GM12878 (cell line): ENCODE results near the gene ZFAND2A. TPM values are rescaled to one million over a fixed set of nuclear protein-coding genes. Genes with fewer than 3 reads are reported as not detected.

Source experiments
- ATF2 ChIP-seq: IDR thresholded peaks from 2 replicates; pipeline ENCODE4 v1.6.1; 2012; ENCODE audit warnings: low read length, inconsistent platforms
- CBFB ChIP-seq: IDR thresholded peaks from 2 replicates; pipeline ENCODE4 v1.6.1; 2016; ENCODE audit warnings: antibody characterized with exemption, low read depth
- ETV6 ChIP-seq, 2 experiments: fragments of 450-650 bp in 1 of 2; IDR thresholded peaks in 1 of 2; conservative IDR thresholded peaks in 1 of 2; 2 replicates each; pipeline ENCODE4 v1.6.1; 2014; ENCODE audit warnings: antibody characterized with exemption in 1 of 2, borderline replicate concordance in 1 of 2, low read depth in 1 of 2, mild to moderate bottlenecking in 1 of 2, moderate library complexity in 1 of 2
- KDM1A ChIP-seq: fragments of 200-600 bp; sonication (generic); IDR thresholded peaks from 2 replicates; pipeline ENCODE4 v1.6.1; 2016; ENCODE audit warnings: borderline replicate concordance
- MEF2A ChIP-seq: IDR thresholded peaks from 2 replicates; pipeline ENCODE4 v1.6.1; 2011; ENCODE audit warnings: low read depth, mild to moderate bottlenecking, low read length, moderate library complexity; ENCODE audit not compliant: insufficient read depth
- MTA3 ChIP-seq: IDR thresholded peaks from 2 replicates; pipeline ENCODE4 v1.6.1; 2012; ENCODE audit warnings: low read length, inconsistent platforms, borderline replicate concordance
- MYC ChIP-seq: IDR thresholded peaks from 2 replicates; pipeline ENCODE4 v1.6.1; 2011; ENCODE audit warnings: mild to moderate bottlenecking, low read length, moderate library complexity, inconsistent platforms; ENCODE audit not compliant: insufficient read depth, insufficient replicate concordance, insufficient read length, severe bottlenecking
- PAX8 ChIP-seq: fragments of 450-650 bp; IDR thresholded peaks from 2 replicates; pipeline ENCODE4 v1.6.1; 2017; ENCODE audit warnings: mild to moderate bottlenecking, moderate library complexity
- PRDM15 ChIP-seq: fragments of 450-650 bp; formaldehyde crosslinking; IDR thresholded peaks from 2 replicates; pipeline ENCODE4 v1.4.0; 2020; ENCODE audit warnings: mild to moderate bottlenecking, moderate library complexity
- RAD51 ChIP-seq: fragments of 450-650 bp; IDR thresholded peaks from 2 replicates; pipeline ENCODE4 v1.6.1; 2016; ENCODE audit warnings: moderate library complexity, mild to moderate bottlenecking, inconsistent platforms
- SPI1 ChIP-seq: IDR thresholded peaks from 2 replicates; pipeline ENCODE4 v1.6.1; 2011; ENCODE audit warnings: low read depth, mild to moderate bottlenecking, low read length, moderate library complexity, borderline replicate concordance; ENCODE audit not compliant: insufficient read depth
- STAT1 ChIP-seq: fragments of 450-650 bp; conservative IDR thresholded peaks from 2 replicates; pipeline ENCODE4 v1.6.1; 2014; ENCODE audit warnings: antibody characterized with exemption, mild to moderate bottlenecking
- USF2 ChIP-seq: IDR thresholded peaks from 2 replicates; pipeline ENCODE4 v1.6.1; 2011; ENCODE audit warnings: low read depth, low read length, improper control_type of control experiment, borderline replicate concordance
- ZNF207 ChIP-seq: fragments of 450-650 bp; IDR thresholded peaks from 2 replicates; pipeline ENCODE4 v1.6.1; 2014; ENCODE audit warnings: antibody characterized with exemption, mild to moderate bottlenecking, borderline replicate concordance
- ZNF24 ChIP-seq: fragments of 450-650 bp; IDR thresholded peaks from 2 replicates; pipeline ENCODE4 v1.6.1; 2017; ENCODE audit warnings: antibody characterized with exemption, mild to moderate bottlenecking
- polyA plus RNA-seq, 11 experiments: library from polyadenylated mRNA; depleted of rRNA in 4 of 11; unstranded in 6 of 11; stranded (reverse) in 5 of 11; fragments of >200 nt; fragmentation: Nextera tagmentation in 4 of 11; fragmentation: Illumina TruSeq in 1 of 11; extraction: Ambion mirVana in 4 of 11; extraction: Trizol in 1 of 11; gene quantifications; 1 replicate in 1 of 11; 2 replicates in 10 of 11; pipeline versions ENCODE4 v1.2.1 to v1.2.3, GENCODE V29; 2011 to 2016; ENCODE audit warnings: inconsistent platforms in 2 of 11, missing spikeins in 2 of 11, low read depth in 1 of 11
- total RNA-seq, 4 experiments: library from RNA; depleted of rRNA in 3 of 4; stranded (reverse); fragments of >200 nt in 3 of 4; fragmentation: Illumina TruSeq in 1 of 4; extraction: Trizol in 1 of 4; gene quantifications; 2 replicates each; pipeline versions ENCODE4 v1.2.1 to v1.2.3, GENCODE V29; 2013 to 2021
- TF ChIP-seq, protein P1 (sequence below): IDR thresholded peaks from 2 replicates; pipeline ENCODE4 v1.6.1; 2012; ENCODE audit warnings: mild to moderate bottlenecking, low read depth, low read length
- TF ChIP-seq, protein P2 (sequence below): fragments of 450-650 bp; IDR thresholded peaks from 2 replicates; pipeline ENCODE4 v1.6.1; 2014; ENCODE audit warnings: mild to moderate bottlenecking
- TF ChIP-seq, protein P3 (sequence below): fragments of 450-650 bp; IDR thresholded peaks from 2 replicates; pipeline ENCODE4 v1.6.1; 2016; ENCODE audit warnings: mild to moderate bottlenecking

ZFAND2A gene
- total and polyA plus RNA-seq, 10 of the 15 experiments (the other 5 are each of a cell fraction or from before 2014, with no cell fraction given): 14.8 to 39.9 (median 20.8) TPM

DNA sequence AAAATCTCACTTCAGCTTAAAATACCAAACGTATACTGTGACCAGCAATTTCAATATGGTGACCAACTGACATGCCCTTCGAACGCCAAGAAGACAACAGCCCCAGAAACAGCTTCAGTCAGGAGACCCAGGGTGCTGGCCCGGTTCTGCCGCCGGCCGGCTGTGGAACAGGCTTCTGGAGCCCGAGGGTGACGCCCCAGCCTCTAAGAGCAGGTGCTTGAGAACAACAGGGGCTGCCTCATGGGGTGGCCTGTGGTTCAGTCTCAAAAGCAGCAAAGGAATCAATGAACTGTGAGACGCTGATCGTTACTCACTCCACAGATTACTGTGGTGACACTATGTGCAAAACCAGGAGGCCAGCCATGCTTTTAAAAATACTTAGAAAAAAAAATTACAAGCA lies 54.8 kb downstream of the ZFAND2A start (continued):
- TF ChIP-seq KDM1A (no peak), ATF2 (no peak), MTA3 (no peak; the same call in 1 of the 2 replicates), MEF2A (no peak), USF2 (no peak), RAD51 (no peak), ZNF207 (no peak), STAT1 (no peak), ZNF24 (no peak), SPI1 (no peak), MYC (no peak), PRDM15 (CRISPR knock-in tag) (no peak), PAX8 (no peak), ETV6 (conservative IDR thresholded peaks at IDR 0.05 in 1 of 2, IDR thresholded peaks at IDR 0.05 in 1 of 2; ENCODE audit: borderline replicate concordance in 1 of 2, low read depth in 1 of 2) (no peak), CBFB (no peak)
- TF ChIP-seq, protein P1, sequence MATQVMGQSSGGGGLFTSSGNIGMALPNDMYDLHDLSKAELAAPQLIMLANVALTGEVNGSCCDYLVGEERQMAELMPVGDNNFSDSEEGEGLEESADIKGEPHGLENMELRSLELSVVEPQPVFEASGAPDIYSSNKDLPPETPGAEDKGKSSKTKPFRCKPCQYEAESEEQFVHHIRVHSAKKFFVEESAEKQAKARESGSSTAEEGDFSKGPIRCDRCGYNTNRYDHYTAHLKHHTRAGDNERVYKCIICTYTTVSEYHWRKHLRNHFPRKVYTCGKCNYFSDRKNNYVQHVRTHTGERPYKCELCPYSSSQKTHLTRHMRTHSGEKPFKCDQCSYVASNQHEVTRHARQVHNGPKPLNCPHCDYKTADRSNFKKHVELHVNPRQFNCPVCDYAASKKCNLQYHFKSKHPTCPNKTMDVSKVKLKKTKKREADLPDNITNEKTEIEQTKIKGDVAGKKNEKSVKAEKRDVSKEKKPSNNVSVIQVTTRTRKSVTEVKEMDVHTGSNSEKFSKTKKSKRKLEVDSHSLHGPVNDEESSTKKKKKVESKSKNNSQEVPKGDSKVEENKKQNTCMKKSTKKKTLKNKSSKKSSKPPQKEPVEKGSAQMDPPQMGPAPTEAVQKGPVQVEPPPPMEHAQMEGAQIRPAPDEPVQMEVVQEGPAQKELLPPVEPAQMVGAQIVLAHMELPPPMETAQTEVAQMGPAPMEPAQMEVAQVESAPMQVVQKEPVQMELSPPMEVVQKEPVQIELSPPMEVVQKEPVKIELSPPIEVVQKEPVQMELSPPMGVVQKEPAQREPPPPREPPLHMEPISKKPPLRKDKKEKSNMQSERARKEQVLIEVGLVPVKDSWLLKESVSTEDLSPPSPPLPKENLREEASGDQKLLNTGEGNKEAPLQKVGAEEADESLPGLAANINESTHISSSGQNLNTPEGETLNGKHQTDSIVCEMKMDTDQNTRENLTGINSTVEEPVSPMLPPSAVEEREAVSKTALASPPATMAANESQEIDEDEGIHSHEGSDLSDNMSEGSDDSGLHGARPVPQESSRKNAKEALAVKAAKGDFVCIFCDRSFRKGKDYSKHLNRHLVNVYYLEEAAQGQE: no peak
- TF ChIP-seq, protein P2, sequence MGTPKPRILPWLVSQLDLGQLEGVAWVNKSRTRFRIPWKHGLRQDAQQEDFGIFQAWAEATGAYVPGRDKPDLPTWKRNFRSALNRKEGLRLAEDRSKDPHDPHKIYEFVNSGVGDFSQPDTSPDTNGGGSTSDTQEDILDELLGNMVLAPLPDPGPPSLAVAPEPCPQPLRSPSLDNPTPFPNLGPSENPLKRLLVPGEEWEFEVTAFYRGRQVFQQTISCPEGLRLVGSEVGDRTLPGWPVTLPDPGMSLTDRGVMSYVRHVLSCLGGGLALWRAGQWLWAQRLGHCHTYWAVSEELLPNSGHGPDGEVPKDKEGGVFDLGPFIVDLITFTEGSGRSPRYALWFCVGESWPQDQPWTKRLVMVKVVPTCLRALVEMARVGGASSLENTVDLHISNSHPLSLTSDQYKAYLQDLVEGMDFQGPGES: no peak
- TF ChIP-seq, protein P3, sequence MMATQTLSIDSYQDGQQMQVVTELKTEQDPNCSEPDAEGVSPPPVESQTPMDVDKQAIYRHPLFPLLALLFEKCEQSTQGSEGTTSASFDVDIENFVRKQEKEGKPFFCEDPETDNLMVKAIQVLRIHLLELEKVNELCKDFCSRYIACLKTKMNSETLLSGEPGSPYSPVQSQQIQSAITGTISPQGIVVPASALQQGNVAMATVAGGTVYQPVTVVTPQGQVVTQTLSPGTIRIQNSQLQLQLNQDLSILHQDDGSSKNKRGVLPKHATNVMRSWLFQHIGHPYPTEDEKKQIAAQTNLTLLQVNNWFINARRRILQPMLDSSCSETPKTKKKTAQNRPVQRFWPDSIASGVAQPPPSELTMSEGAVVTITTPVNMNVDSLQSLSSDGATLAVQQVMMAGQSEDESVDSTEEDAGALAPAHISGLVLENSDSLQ: no peak
